TTC549 (cell line): Measurements from ENCODE around the gene PGGT1B.
"Not testable (repeated sequence)": the region's sequence is repeated elsewhere in the genome, so short reads cannot be mapped to it uniquely, and the experiment has no call there.

Experiments
- FAIRE-seq: peaks from 2 replicates; lab custom pipeline; 2012; peaks lifted over from hg19 to GRCh38; lab: Jason Lieb, UNC

Gene PGGT1B

DNA sequence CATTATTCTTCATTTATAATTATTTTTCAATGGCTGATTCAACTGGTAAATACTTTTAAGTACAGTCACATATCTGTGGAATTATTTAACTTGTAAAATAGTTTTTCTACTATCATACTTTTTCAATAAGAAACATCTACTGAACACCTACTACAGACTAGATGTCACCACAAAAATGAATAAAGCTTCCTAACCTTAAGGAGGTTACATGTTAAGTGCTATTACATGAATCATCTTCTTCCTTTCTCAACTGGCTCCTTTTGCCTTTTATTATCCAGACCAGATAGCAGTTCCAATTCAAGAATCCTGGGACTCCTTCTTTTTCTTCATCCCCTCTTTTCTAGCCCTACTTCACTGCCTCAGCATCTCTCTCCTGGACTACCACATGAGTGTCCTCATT, 4.7 kb downstream of the PGGT1B start:
- no peak for FAIRE-seq

DNA sequence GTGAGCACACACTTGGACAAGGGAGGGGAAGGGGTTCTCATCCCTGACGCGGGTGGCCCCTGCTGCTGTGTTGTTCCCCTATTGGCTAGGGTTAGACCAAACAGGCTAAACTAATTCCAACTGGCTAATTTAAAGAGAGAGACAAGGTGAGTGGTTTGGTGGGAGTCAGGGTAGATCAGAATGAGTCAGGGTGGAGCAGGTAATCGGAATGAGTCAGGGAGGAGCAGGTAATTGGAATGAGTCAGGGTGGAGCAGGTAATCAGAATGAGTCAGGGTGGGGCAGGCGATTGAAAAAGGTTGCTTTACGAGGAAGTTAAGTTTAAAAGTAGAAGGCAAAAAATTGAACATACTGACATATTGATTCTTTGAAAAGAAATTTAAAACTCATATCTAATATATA, 13.3 kb downstream of the PGGT1B start:
- not testable (repeated sequence) for FAIRE-seq

DNA sequence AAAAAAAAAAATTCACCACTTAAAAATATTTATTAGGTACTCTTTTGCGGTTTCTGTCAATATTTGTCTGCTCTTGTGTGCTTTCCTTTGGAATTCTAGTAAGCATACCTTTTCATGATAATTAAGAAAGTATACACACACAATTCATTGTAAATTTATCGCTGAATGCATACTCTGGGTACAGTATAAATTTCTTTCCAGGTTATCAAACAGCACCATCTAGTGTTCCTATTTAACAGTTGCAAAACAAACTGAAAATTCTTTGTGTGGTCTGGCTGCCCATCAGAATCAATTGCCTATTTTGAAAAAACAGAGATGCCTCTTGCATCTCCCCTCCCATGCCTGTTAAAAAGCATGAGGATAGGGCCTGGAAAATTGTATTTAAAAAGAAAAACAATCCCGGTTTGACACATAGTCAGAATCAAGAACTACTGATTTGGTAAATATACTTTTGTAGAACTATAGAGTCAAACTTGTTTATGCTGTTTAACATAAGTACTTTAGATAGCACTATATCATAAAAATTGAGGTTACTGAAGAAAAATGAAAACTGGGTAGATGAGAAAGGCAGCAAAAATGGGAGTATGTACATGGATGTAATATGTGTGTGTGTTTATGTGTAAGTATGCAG, 16.2 kb downstream of the PGGT1B start:
- FAIRE-seq: peak; percentile 81

DNA sequence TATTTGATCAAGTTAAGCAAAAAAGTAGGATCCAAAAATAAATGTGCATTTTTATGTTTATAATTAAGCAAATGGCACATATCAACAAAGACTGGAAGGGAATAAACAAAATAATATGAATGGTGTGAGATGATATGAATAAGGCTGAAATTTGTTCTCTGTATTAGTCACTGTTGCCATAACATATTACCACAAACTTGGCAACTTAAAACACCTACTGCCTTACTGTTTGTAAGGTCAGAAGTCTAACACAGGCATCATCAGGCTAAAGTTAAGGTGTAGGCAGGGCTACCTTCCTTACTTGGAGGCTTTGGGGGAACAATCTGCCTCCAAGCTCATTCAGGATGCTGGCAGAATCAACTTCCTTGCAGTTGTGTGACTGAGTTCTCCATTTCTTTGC, 19.3 kb downstream of the PGGT1B start:
- FAIRE-seq: no peak

DNA sequence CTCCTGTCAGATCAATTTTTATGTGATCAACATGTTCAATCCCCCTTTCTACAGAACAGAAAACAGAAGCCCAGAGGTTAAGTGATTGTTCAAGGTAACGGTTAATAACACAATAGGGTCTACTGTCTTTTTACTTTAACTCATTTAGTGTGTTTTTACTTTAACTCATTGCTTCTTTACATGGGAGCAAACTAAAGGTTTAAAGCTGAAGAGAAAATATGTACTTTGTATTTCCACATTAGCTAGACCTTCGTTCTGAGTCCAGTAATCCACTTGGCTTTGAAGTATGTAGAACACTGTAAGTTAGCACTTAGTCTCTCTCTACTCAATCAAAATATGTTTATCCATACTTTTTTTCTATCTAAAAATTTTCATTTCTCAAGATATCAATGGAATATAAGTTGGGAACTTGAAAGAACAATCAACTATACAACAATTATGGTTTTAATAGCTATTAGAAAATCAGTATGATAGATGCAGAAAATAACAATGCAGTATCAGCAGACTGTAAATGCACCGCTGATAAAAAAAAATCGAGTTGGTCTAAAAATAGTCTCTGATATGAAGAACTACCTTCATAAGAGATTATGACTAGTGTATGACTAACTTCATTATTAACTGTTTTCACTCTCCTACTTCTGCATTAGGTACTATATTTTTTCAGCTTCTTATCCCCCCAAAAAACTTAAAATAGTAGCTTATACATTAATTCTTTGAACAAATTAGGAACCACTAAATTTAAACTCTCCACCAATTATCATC, 20.6 kb downstream of the PGGT1B start:
- FAIRE-seq: no peak

DNA sequence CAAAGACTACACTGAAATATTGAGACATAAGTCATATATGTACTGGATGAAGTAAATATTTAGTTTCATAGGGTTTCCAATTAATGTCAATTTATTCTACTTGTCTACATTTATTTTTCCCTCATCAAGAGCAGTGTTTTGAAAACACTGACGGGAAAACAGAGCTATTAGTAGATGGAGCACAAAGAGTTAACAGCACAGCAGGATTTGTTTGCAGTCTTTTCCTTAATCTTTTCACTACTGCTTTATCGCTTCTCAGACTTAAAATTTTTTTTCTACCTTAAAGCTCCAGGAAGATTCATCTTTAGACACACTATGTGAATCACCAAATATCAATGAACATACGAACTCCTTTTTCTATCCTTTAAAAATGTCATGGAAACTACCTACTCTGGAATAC, 25.6 kb downstream of the PGGT1B start:
- FAIRE-seq: no peak

DNA sequence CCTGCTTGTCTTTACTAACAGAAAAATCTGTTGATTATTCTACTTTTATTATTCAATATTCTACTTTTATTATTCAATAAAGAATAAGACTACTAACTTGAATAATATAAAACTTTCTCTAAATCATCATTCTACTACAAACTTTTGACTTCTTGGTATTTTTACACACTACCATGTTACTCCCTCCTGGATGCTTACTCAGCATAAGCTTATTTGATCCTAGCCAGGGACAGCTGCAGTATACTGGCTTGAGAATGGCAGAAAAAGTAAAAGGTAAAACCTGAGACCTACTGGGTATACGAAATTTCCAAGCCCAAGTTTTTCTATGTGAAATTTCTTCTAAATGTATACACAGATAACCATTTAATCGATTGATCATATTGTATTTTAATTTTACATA, 26.1 kb downstream of the PGGT1B start:
- no peak for FAIRE-seq

DNA sequence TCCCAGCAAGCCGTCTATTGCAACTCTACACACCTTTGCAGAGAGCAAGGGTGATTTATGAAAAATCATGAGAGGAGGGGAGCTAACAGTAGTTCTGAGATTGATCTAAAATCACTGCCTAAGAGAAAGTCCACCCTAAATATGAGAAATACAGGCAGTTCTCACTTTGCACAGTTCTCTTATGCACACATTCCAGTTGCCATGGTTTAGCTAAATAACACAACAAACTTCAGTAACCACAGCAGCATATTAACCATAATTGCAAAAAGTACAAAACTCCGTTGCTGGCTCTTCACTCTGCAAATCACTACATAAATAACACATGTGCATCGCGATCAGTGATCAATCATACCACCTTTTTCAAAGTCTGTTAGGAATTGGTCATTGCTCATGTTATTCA, 31.1 kb downstream of the PGGT1B start:
- FAIRE-seq: no peak

DNA sequence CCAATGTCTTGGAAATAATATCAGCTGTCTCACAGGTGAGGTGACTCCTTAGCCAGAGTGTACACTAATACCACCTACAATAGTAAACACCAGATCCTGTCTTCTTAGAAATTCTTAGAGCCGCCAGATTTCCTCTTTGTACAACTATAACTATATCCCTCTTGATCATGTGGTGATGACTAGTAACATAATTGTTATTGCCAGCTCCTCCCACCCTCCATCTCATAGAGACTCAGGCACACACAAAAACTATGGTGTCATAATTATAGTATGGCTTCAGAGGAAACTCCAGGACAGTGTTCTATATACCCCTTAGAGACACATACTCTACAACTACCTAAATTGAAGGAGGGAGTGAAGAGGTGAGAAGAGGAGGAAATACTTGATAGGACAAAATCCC, 33.1 kb downstream of the PGGT1B start:
- no peak for FAIRE-seq

DNA sequence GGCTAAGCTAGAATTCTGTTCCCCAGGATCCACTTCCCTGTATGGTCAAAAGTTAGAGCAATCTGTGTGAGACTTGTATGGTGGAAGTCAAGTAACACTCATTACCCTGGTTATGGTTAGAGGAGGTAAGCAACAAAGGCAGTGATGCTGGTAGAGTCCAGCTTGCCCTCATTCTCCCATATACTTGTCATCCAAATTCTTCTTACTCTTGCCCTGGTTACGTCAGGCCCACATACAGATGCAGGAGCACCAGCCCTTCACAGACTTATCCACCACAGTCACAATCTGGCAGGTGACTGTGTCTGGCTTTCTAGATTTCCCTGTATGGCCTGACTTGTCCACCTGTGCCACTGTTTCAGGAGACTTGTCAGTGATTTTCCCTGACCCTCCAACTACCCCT, 35.4 kb downstream of the PGGT1B start:
- no peak for FAIRE-seq

DNA sequence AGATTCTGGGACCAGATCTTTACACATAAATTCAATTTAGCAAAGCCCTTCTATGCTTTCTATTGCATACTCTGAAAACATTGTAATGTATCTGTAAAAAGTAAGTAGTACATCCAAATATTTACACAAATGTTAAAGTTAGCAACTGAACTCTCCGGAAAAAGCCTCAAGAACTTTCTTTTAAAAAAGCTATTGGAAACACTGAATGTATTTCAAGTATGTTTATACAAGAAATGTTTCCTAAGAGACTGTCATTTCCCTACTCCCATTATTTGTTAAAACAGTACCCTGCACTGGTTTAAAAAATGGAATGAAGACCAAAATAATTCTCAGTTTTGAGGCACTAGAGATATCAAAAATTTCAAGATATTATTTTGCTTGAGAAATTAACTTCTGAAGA, 48.1 kb downstream of the PGGT1B start:
- FAIRE-seq: no peak

DNA sequence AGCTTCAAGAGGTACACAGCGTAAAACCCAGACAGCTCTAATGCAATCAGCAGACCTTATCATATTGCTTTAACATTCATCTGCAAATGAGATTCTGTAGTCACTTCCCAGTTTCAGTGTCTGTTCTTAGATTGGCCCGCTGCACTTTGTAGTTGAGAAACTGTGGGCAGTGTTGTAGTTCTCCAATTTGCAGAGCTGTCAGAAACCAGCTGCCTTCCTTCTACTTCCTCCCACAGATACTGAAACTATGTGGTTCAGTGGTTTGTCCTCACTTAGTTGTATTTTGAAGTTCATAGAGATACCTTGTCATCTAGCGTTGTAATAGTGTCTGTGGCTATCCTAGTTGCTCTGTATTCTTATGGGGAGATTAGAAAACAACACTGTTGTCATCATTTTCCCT, 53.4 kb downstream of the PGGT1B start:
- FAIRE-seq: no peak

DNA sequence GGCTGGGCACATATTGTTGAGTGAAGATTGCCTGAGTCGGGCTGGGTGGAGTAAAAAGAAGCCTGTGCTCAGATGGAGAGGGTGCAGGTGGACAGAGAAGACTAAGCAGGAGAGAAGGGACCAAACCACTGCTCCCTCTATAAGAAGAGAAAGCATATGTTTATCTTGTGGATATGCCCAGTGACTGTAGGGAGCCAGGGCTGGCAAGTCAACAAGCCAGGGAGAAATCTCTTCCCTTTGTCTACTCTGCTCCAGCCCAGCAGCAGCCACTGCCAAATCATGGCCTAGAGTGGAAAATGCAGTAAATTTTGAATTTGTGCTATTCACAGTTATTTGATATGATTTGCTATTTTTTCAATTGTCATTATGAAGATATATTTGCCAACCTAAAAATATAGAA, 59.7 kb downstream of the PGGT1B start:
- FAIRE-seq: no peak

DNA sequence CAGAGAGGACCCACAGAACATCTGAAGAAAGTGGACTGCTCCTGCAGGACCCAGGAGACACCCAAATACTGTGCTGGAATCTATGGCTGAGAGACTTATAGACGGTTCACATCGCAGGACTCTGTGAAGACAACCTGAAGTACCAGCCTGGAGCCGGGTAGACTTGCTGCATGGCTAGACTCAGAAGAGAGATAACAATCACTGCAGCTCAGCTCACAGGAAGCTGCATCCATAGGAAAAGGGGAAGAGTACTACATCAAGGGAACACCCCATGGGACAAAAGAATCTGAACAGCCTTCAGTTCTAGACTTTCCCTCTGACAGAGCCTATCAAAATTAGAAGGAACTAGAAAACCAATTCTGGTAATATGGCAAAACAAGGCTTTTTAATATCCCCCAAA, 66.5 kb downstream of the PGGT1B start:
- no peak for FAIRE-seq

DNA sequence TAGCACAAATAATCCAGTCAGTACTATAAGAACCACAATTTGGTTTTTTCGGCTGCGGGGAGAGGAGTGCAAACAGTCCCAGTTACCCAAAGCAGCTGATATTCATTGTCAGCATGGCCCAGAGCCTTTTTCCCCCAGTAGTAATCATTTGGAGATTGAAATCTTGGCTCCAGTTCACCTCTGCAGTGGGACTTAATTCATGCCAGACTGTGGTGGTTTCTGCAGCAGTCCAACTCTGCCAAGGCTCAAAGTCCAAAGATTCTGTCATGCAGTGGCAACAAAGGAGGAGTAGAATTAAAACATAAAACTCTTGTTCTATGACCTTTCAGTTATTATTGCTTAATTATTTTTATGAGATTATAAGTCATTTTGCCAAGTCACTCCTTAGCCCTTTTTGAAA, 68.0 kb downstream of the PGGT1B start:
- no peak for FAIRE-seq

DNA sequence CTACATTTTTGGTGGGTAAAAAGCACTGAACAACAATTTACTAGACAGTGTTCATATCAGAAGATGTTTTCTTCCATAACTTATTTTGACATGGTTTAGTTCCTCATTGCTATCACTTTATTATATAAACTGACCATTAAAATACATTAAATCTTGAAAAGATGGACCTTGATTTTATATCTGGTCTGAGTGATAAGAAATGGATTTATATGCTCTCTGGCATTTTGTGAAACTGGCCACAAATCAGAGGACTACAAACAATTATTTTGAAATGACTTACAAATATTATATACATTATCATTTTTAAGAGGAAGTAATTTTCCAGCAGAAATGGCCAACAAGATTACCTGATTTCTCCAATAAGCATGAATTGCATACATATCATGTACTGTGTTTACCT, 69.4 kb downstream of the PGGT1B start:
- no peak for FAIRE-seq

DNA sequence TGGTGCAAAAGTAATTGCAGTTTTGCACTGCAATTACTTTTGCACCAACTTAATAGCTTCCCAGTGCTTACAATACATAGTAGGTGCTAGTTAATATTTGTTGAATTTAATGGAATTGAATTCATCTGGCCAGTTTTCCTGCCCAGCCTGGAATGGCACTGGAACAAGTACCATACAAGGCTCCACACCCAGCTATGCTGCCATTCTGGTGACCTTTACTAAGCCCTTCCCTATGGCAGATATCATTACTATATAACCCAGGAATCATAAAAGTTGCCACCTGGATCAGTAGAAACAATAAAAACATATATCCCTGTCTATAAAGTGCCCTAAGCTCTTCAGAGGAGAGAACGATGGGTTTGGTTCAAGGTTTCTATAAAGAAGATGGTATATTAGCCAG, 70.6 kb downstream of the PGGT1B start:
- no peak for FAIRE-seq

DNA sequence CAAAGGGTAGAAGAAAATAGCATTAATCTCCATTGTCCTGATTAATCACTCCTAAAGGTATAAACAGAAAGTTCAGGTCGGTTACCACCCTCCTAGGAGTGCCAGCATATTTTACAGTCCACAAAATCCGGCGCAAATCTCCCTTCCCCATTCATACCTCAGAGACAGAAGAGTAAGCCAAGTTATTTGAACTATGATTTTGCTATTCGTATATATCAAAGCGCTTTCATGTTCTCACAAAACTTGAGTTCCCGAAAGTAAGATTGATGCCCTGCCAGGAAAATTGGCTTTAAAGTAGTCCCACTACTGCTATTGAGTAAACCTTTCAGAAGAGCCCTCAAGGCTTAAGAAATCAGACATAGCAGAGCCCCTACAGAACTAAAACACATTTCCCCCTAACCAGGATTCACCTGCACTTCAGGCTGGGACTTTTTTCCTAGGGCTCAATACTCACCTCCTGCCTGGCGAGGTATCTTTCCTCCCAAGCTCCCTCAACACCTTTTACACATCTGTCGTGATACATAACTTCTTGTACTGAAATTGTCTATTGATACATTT, 71.1 kb downstream of the PGGT1B start:
- no peak for FAIRE-seq

DNA sequence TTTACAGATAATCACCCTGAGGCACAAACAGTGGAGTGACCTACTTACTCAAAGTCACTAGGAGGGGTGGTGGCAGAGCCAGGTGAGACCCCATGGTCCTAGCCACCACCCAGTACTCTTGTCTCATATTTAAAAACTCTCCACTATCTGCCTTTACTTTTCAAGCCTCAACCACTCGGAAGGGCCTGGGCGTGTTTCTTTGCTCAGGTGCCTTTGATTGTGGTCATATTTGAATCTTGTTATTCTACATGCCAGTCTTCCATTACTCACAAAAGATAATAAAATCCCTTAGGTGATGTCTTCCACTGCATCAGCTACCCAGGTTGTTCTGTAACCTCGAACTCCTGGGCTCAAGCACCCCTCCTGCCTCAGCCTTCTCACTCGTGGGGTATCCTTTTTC, 72.3 kb downstream of the PGGT1B start:
- FAIRE-seq: no peak

DNA sequence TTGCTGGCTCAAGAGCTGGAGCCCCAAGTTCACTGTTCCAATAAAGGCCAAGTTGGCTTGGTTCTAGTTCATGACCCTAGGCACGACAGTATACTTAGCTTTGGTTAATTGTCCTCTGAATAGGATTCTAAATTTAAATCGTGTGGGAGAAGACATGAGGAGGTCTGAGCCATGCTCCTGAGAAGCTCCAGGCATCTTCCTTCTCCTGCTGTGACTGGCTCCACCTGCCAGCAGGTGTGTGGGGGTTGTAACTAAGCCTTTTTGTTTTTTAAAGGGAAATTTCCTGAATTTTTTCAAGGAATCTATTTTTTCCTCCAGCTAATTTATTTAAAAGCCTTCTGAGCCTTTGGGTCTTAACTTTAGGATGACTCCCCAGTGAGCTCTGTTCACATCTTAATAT, 72.8 kb downstream of the PGGT1B start:
- FAIRE-seq: no peak

DNA sequence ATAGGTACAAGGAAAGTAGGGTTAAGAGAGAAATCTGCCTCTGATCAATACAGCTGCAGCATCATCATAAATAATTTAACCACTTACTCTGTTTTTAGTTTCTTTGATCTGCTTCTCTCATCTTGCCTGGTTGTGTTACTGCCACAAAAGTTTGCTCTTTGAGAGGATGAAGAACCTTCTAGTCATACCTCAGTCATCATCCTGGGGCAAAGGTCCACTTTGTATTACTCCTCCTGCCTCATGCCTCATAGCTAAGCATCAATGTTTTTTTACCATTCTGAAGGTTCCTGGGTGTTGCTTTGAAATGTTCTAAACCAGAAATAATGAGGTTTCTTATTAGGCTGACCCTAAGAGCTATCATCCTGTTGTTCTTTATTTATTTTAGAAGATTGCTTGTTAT, 75.9 kb downstream of the PGGT1B start:
- FAIRE-seq: no peak

DNA sequence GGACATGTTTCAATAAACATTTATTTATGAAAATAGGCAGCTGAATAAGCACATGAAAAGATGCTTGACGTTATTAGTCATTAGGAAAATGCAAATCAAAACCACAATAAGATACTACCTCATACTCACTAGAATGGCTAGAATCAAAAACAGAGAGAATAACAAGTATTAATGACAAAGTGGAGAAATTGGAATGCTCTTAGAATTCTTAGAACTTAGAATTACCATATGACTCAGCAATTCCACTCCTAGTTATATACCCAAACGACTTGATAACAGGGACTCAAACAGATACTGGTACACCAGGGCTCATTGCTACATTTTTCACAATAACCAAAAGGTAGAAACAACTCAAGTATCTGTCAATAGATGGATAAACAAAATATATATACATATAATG, 77.9 kb downstream of the PGGT1B start:
- no peak for FAIRE-seq

DNA sequence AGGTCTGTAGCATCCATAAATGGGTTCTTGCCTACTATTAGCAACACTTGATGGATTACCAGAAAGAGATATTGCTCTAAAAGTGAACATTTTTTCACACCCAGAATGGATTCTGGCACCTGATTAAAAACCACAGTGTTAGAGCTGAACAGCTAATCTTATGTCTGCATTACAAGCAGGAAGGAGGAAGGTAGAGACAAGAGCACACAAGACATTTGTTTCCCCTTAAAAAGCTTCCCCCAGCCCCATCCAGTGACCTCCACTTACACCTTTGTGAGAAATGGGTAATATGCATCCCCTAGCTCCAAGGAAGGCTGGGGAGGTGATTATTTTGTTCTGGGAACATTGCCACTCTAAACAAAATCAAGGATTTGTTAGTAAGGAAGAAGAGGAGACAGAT, 80.9 kb downstream of the PGGT1B start:
- no peak for FAIRE-seq

DNA sequence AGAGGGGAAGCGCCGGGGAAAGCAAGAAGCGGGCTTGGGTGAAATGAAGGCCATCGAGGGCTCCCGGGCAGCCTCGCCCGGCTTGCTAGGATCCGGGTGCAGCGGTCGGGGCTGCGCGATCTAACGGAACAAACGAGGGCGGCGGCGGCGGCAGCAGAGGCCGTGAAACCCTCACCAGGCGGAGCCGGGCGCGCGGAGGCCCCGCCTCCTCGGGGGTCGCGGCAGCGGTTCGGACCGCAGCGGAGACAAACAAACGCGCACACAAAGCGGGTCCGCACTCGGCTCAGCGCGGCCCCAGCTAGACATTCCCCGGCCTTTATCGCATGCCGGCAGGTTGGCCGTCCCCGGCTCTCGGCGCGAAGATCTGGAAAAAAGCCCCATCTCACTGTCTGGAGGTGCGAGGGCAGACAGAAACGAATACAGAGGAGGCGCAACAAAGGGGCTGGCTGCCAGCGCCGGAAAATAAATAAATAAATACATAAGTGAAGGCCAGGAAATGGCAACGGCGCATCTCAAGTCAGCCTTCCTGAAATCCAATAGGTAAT, 82.4 kb downstream of the PGGT1B start:
- FAIRE-seq: no peak
